ENCODE measurements around the gene NID1.

The NID1 gene

GRCh38 chr1:236030534-236030933 lies 34.4 kb downstream of the NID1 start:
- Mint-ChIP-seq H3K9me3 (no peaks in the 10 kb centered on the region), H3K4me1 (peaks cover 18% of the 10 kb centered on the region), H3K4me3 (no peak overlapping the region), H3K27me3 (no peaks in the 10 kb centered on the region), H3K27ac (no peak overlapping the region)
- DNase-seq (no peak), ATAC-seq (no peak)

- H3K4me1 Mint-ChIP-seq = peaks cover 18% of the 10 kb centered on the region
- no peak overlapping the region for H3K4me3 Mint-ChIP-seq
- DNase-seq (no peak), ATAC-seq (no peak)
- no peaks in the 10 kb centered on the region for H3K27me3 Mint-ChIP-seq
- no peak overlapping the region for H3K27ac Mint-ChIP-seq
- no peaks in the 10 kb centered on the region for H3K9me3 Mint-ChIP-seq
These were observed 35.4 kb downstream of the NID1 start for GRCh38 chr1:236029428-236029940.

- H3K9me3 Mint-ChIP-seq = no peaks in the 10 kb centered on the region
- DNase-seq (no peak), ATAC-seq (no peak)
- H3K27ac Mint-ChIP-seq = peak overlapping the region in 1 of 2 donors; percentile 62
- H3K4me3 Mint-ChIP-seq = no peak overlapping the region
- H3K4me1 Mint-ChIP-seq = peaks cover 18% of the 10 kb centered on the region
- no peaks in the 10 kb centered on the region for H3K27me3 Mint-ChIP-seq
These were observed 37.8 kb downstream of the NID1 start for GRCh38 chr1:236027104-236027503.

- H3K27me3 Mint-ChIP-seq = peaks cover 2% of the 10 kb centered on the region
- no peak for ATAC-seq
- peaks cover 18% of the 10 kb centered on the region for H3K4me1 Mint-ChIP-seq
- no peak for DNase-seq
- H3K9me3 Mint-ChIP-seq = no peaks in the 10 kb centered on the region
- no peak overlapping the region for H3K4me3 Mint-ChIP-seq
- no peak overlapping the region for H3K27ac Mint-ChIP-seq
These were observed 39.1 kb downstream of the NID1 start for GRCh38 chr1:236025836-236026235.

- no peak overlapping the region for H3K27ac Mint-ChIP-seq
These were observed 40.2 kb downstream of the NID1 start for GRCh38 chr1:236024641-236025040.

GRCh38 chr1:236023926-236024565 lies 40.8 kb downstream of the NID1 start:
- Mint-ChIP-seq H3K4me1 (peaks cover 18% of the 10 kb centered on the region), H3K4me3 (no peak overlapping the region), H3K9me3 (no peaks in the 10 kb centered on the region), H3K27ac (no peak overlapping the region), H3K27me3 (peaks cover 9% of the 10 kb centered on the region)
- no peak for ATAC-seq
- DNase-seq = no peak

More at GRCh38 chr1:236024641-236025040, 40.2 kb downstream of the NID1 start:
- peaks cover 18% of the 10 kb centered on the region for H3K4me1 Mint-ChIP-seq
- H3K4me3 Mint-ChIP-seq = no peak overlapping the region
- ATAC-seq (no peak), DNase-seq (no peak)
- no peaks in the 10 kb centered on the region for H3K9me3 Mint-ChIP-seq
- H3K27me3 Mint-ChIP-seq = peaks cover 9% of the 10 kb centered on the region

GRCh38 chr1:236021424-236022135 lies 43.3 kb downstream of the NID1 start:
- H3K9me3 Mint-ChIP-seq = no peaks in the 10 kb centered on the region
- peaks cover 9% of the 10 kb centered on the region for H3K27me3 Mint-ChIP-seq
- peaks cover 10% of the 10 kb centered on the region for H3K4me1 Mint-ChIP-seq
- DNase-seq (no peak), ATAC-seq (no peak)
- H3K4me3 Mint-ChIP-seq = no peak overlapping the region
- no peak overlapping the region for H3K27ac Mint-ChIP-seq

GRCh38 chr1:236020359-236021219 lies 44.3 kb downstream of the NID1 start:
- Mint-ChIP-seq H3K4me3 (no peak overlapping the region), H3K27me3 (peaks cover 9% of the 10 kb centered on the region), H3K4me1 (no peaks in the 10 kb centered on the region), H3K9me3 (no peaks in the 10 kb centered on the region), H3K27ac (no peak overlapping the region)
- DNase-seq (no peak), ATAC-seq (no peak)

GRCh38 chr1:236018885-236019453 lies 45.9 kb downstream of the NID1 start:
- Mint-ChIP-seq H3K4me3 (no peak overlapping the region), H3K27ac (no peak overlapping the region), H3K27me3 (peaks cover 9% of the 10 kb centered on the region), H3K9me3 (no peaks in the 10 kb centered on the region), H3K4me1 (no peaks in the 10 kb centered on the region)
- ATAC-seq (no peak), DNase-seq (no peak)

- no peak overlapping the region for H3K27ac Mint-ChIP-seq
- H3K4me3 Mint-ChIP-seq = no peak overlapping the region
- H3K4me1 Mint-ChIP-seq = no peaks in the 10 kb centered on the region
- no peaks in the 10 kb centered on the region for H3K9me3 Mint-ChIP-seq
- DNase-seq = no peak
- H3K27me3 Mint-ChIP-seq = peaks cover 9% of the 10 kb centered on the region
- no peak for ATAC-seq
These were observed 48.0 kb downstream of the NID1 start for GRCh38 chr1:236016782-236017400.

- DNase-seq (no peak), ATAC-seq (no peak)
- Mint-ChIP-seq H3K27ac (no peak overlapping the region), H3K27me3 (peaks cover 9% of the 10 kb centered on the region), H3K4me3 (no peak overlapping the region), H3K4me1 (no peaks in the 10 kb centered on the region), H3K9me3 (no peaks in the 10 kb centered on the region)
These were observed 48.8 kb downstream of the NID1 start for GRCh38 chr1:236016083-236016482.

GRCh38 chr1:236015539-236015938 lies 49.4 kb downstream of the NID1 start:
- Mint-ChIP-seq H3K4me1 (no peaks in the 10 kb centered on the region), H3K4me3 (no peak overlapping the region), H3K9me3 (no peaks in the 10 kb centered on the region), H3K27ac (no peak overlapping the region), H3K27me3 (peaks cover 3% of the 10 kb centered on the region)
- DNase-seq (no peak), ATAC-seq (no peak)

GRCh38 chr1:236013330-236013729 lies 51.6 kb downstream of the NID1 start:
- no peak overlapping the region for H3K27ac Mint-ChIP-seq

GRCh38 chr1:236011641-236012040 lies 53.2 kb downstream of the NID1 start:
- Mint-ChIP-seq H3K4me1 (no peaks in the 10 kb centered on the region), H3K9me3 (no peaks in the 10 kb centered on the region), H3K27me3 (no peaks in the 10 kb centered on the region), H3K4me3 (no peak overlapping the region), H3K27ac (no peak overlapping the region)
- ATAC-seq (no peak), DNase-seq (no peak)

More at GRCh38 chr1:236013330-236013729, 51.6 kb downstream of the NID1 start:
- Mint-ChIP-seq H3K4me1 (no peaks in the 10 kb centered on the region), H3K27me3 (no peaks in the 10 kb centered on the region), H3K4me3 (no peak overlapping the region), H3K9me3 (no peaks in the 10 kb centered on the region)
- DNase-seq (no peak), ATAC-seq (no peak)

GRCh38 chr1:236010443-236010842 lies 54.4 kb downstream of the NID1 start:
- no peaks in the 10 kb centered on the region for H3K4me1 Mint-ChIP-seq
- no peak for DNase-seq
- ATAC-seq = no peak
- H3K9me3 Mint-ChIP-seq = no peaks in the 10 kb centered on the region
- no peak overlapping the region for H3K27ac Mint-ChIP-seq
- H3K27me3 Mint-ChIP-seq = no peaks in the 10 kb centered on the region
- no peak overlapping the region for H3K4me3 Mint-ChIP-seq

Data from stimulated activated naive CD8-positive, alpha-beta T cell treated with anti-CD3 and anti-CD28 coated beads, Interleukin-15, amount 100 ng/mL, for 72 hours (primary cell).